Activated naive CD4-positive, alpha-beta T cell treated with anti-CD3 and anti-CD28 coated beads, Interleukin-2, amount 10 ng/mL, durations not matched to agents 5 hours and 36 hours (primary cell): ENCODE results near the gene USB1. TPM values are rescaled to one million over a fixed set of nuclear protein-coding genes. Genes with fewer than 3 reads are reported as not detected.

Experiments used
- total RNA-seq, 2 experiments: library from RNA; stranded (reverse); gene quantifications; one replicate each; pipeline ENCODE4 v1.2.3, GENCODE V29; 2021

Gene USB1, protein sequence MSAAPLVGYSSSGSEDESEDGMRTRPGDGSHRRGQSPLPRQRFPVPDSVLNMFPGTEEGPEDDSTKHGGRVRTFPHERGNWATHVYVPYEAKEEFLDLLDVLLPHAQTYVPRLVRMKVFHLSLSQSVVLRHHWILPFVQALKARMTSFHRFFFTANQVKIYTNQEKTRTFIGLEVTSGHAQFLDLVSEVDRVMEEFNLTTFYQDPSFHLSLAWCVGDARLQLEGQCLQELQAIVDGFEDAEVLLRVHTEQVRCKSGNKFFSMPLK
- total RNA-seq = 10 to 100 TPM; 44.2 to 48.9 TPM

DNA sequence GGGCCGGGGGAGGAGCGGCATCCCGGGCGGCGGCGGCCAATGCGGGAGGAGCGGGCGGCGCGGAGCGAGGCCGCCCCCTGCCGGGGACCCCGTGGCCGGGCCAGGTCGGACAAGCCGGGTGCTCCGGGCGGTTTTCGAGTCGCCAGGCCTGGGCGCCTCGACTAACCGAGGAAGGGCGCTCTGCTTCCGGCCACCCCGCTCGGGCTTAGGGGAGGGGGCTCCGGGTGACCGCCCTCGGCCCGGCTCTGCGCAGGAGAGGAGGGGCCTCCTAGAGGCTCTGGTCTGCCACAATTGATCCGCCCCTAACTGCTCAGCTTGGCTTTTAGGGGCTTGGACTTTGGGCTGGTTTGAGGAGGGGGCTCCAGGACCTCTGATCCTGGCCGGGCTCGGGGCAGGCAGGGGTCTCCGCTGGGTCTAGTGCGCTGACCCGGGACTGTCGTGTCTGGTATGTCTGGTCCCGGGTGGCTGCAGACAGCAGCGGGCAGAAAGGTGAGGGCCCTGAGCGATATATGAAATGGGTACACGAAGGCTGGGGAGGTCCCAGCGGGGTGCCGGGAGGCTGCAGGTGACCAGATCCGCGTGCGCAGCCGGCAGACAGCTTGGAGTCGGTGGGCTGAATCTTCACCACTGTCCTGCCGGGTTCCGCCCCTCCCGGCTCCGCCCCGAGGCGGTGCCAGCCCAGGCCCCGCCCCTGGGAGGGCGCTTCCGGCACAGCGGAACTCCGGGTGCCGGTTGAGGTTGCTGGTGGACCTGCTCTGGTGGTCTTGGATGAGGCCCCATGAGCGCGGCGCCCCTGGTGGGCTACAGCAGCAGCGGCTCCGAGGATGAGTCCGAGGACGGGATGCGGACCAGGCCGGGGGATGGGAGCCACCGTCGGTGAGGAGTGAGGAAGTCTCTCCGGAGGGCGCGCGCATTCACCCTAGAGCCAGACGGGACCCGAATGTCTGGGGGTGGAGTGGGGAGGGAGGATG is at the start of gene USB1:
TSS of gene USB1 (plus strand) at position 702 of the 971 bp plus-strand sequence. CDS start at position 779, 77 bp downstream.

GRCh38 chr16:57970970-57971369 is 30.2 kb upstream of the USB1 start, which contains the start of gene CNGB1:
Gene CNGB1 (minus strand): TSS chr16:57971128. CDS start chr16:57967286, 3,842 bp downstream.

DNA sequence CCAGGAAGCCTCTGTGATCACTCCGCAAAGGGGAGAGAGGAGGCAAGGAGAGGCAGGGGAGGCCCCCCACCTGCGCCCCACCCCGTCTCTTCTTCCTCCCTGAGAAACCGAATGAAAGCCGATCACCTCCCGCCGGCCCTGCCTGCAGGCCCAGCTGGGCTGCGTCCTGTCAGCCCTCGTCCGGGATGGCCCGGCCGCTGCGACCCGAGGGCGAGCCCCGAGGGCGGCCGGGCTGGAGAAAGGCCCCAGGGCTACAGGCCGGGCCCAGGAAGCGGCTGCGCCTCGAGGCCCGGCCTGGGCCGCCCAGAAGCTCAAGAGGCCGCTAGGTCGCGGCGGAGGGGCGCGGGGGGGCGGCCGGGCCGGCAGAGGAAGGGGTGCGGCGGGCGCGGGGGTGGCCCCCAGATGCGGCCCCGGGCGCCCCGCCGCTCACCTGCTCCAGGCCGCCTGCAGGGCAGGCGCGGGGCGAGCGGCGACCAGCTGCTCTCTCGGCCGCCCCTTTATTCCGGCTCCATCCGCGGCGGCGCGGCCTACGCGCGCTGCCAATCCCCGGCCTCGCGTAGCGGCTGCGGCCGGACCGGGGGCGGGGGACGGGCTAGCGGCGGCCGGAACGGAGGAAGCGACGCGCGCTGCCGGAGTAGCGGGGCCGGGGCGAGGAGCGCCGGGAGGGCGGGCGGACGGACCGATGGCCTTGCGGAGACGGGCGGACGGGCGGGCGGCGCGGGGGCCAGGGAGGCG is 1.1 kb upstream of the USB1 start, which contains the start of gene ZNF319:
TSS of gene ZNF319 (minus strand) at position 702 of the 735 bp plus-strand sequence. CDS start 2,407 bp downstream, outside the sequence.

DNA sequence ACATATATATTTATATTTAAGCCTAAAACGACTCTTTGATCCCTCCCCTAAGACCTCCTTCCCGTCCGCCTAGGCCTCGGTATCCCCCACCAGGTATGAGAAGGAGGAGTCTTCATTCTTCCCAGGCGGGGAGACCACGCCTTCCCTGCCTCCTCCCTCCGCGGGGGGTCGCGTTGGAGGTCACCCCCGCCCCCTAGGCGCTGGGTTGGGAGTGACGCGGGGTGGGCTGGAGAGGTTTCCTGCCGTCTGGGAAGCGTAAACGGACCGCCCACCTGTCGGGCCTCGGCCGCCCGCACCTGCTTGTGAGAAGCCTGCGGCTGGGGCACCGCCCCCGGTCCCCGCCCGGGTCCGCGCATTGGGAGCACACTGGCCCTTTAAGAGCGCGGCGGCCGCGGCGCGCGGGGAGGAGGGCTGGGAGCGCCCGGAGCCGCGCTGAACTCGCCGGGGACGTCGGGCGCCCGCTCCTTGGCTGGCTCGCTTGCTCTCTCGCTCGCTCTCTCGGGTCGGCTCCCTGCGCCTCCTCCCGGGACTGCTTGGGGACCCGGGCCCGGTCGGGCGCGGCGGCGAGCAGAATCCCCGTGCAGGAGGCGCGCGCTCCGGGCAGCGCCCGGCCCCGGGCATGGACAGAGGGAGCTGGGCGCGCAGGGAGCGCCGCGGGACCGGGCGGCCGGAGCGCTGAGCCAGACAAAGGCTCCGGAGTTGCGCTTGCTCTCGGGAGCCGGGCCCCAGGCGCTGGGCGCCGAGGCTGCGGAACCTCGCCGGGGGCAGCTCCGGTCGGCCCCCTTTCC is 24.3 kb downstream of the USB1 start, which contains the start of gene MMP15:
TSS of gene MMP15 (plus strand) at position 404 of the 788 bp plus-strand sequence. CDS start 597 bp downstream, outside the sequence.

Other genes with a start within 250 kb of the USB1 start
- not detected for gene KIFC3, start 198.9 kb upstream of the USB1 start, total RNA-seq
- not detected for gene CNGB1, start 30.3 kb upstream of the USB1 start, total RNA-seq
- gene ZNF319, start 735 bp upstream of the USB1 start, total RNA-seq = 10 to 100 TPM; 19.3 to 19.6 TPM
- gene MMP15, start 24.3 kb downstream of the USB1 start, total RNA-seq = under 1 TPM; 0.63 to 0.99 TPM
- gene CFAP20, start 128.0 kb downstream of the USB1 start, total RNA-seq = 10 to 100 TPM; 34.1 to 40.8 TPM
- 10 to 100 TPM; 66.3 to 70.5 TPM for gene CSNK2A2, start 196.7 kb downstream of the USB1 start, total RNA-seq